ENCODE results near the gene PLGRKT. TPM values are rescaled to one million over a fixed set of nuclear protein-coding genes. Genes with fewer than 3 reads are reported as not detected.
A peak's percentile ranks its signal among the peaks of the same experiment; 100 is the strongest.
"Not testable (repeated sequence)": the region's sequence is repeated elsewhere in the genome, so short reads cannot be mapped to it uniquely, and the experiment has no call there.

PLGRKT gene
- total RNA-seq, 1 donor from 2014 or later = 15.9 TPM

DNA sequence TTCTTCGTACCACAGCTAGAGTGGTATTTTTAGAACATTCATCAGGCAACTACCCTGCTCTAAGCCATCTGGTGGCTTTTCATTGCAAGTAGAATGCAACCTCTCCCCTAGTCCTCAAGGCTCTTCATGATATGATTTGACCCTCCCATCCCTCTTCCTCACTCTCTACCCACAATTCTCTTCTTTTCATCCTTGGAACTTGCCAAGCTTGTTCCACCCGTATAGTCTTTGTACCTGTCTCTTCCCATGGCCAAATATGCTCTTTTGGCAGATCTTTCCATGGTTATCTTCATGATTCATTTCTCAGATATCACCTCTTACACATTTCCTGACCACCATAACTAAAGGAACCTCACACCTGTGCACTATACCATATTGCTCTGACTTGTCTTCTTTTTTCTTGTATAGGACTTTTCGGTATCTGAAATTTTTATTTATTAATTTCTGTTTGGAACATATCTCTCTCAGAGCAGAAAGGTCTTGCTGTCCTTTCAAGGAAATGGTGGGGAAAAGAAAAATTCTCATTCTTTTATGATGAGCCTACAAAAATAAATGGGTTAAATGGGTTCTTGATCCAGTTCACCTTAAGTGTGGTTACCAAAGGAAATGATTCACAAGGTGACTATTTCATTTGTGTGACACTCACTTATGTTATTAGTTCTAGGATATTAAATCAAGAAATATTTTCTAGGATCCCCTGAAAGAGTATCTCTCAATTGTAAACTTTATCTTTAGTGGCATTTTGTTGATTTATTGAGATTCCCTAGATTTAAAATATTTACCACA is 8.9 kb upstream of the PLGRKT start:
- Histone ChIP-seq H3K9me3 (no peaks in the 10 kb centered on the region), H3K27me3 (ENCODE audit: low read depth) (no peaks in the 10 kb centered on the region), H3K36me3 (no peaks in the 10 kb centered on the region), H3K4me3 (no peak overlapping the region), H3K4me1 (peaks cover 23% of the 10 kb centered on the region), H3K27ac (no peak overlapping the region)
- TF ChIP-seq CTCF (IDR thresholded peaks at IDR 0.05) = no peak
- no peak for DNase-seq
- no peak for ATAC-seq
- intact Hi-C loops (cut with DNase I) = no loop called here

- ATAC-seq (no peak), DNase-seq (no peak)
- H3K4me3 ChIP-seq = no peak overlapping the region
- no peaks in the 10 kb centered on the region for H3K36me3 ChIP-seq
- H3K27me3 ChIP-seq (ENCODE audit: low read depth) = no peaks in the 10 kb centered on the region
- H3K27ac ChIP-seq = no peak overlapping the region
- peaks cover 16% of the 10 kb centered on the region for H3K4me1 ChIP-seq
- intact Hi-C loops (cut with DNase I) = no loop called here
- TF ChIP-seq CTCF (IDR thresholded peaks at IDR 0.05) = no peak
- H3K9me3 ChIP-seq = no peaks in the 10 kb centered on the region
These were observed 8.2 kb upstream of the PLGRKT start for GRCh38 chr9:5445886-5446285.

- H3K27ac ChIP-seq; DNase-seq; H3K9me3 ChIP-seq; intact Hi-C loops (cut with DNase I); ATAC-seq; H3K36me3 ChIP-seq; H3K4me3 ChIP-seq; H3K27me3 ChIP-seq (ENCODE audit: low read depth): not testable (repeated sequence)
- peaks cover 12% of the 10 kb centered on the region for H3K4me1 ChIP-seq
These were observed 7.4 kb upstream of the PLGRKT start for GRCh38 chr9:5445096-5445495.

- DNase-seq (no peak), ATAC-seq (no peak)
- Histone ChIP-seq H3K27me3 (ENCODE audit: low read depth) (no peaks in the 10 kb centered on the region), H3K9me3 (no peaks in the 10 kb centered on the region), H3K36me3 (no peaks in the 10 kb centered on the region), H3K4me1 (peaks cover 3% of the 10 kb centered on the region), H3K27ac (no peak overlapping the region), H3K4me3 (no peak overlapping the region)
- intact Hi-C loops (cut with DNase I) = no loop called here
- TF ChIP-seq CTCF (IDR thresholded peaks at IDR 0.05) = no peak
These were observed 6.1 kb upstream of the PLGRKT start for GRCh38 chr9:5443850-5444249.

- Histone ChIP-seq H3K27me3 (ENCODE audit: low read depth) (no peaks in the 10 kb centered on the region), H3K4me3 (no peak overlapping the region), H3K4me1 (peaks cover 10% of the 10 kb centered on the region), H3K36me3 (no peaks in the 10 kb centered on the region), H3K27ac (no peak overlapping the region), H3K9me3 (no peaks in the 10 kb centered on the region)
- DNase-seq (no peak), ATAC-seq (peak; percentile 41 to 42)
- TF ChIP-seq CTCF (IDR thresholded peaks at IDR 0.05) = peak; percentile 61
- intact Hi-C loops (cut with DNase I) = no loop called here
These were observed 4.8 kb upstream of the PLGRKT start for GRCh38 chr9:5442400-5443011.

DNA sequence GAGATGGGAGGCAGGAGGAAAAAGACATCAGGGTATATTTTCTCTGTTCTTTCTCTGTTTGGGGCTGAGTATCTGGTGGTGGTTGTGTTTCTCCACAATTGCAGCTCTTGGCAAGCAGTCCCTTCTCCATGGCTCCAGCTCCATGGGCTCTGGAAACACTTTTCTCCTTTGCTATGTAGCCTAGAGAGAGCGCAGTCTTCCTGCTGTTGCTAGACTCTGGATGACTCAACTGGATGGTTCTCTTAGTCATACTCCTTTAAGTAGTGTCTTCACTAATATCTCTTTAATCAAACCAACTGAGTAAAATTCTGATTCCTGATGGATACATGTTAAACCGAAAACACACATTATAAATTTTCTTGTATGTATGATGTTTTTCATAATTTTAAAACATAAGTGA is 3.3 kb upstream of the PLGRKT start:
- DNase-seq = no peak
- no peaks in the 10 kb centered on the region for H3K9me3 ChIP-seq
- intact Hi-C loops (cut with DNase I) = no loop called here

More for the DNA sequence above, 3.3 kb upstream of the PLGRKT start:
- Histone ChIP-seq H3K27me3 (ENCODE audit: low read depth) (no peaks in the 10 kb centered on the region), H3K4me1 (peaks cover 22% of the 10 kb centered on the region), H3K4me3 (no peak overlapping the region), H3K36me3 (no peaks in the 10 kb centered on the region), H3K27ac (no peak overlapping the region)
- ATAC-seq = no peak
- no peak for TF ChIP-seq CTCF (IDR thresholded peaks at IDR 0.05)
